Ovary (tissue), 9 donors: ENCODE data around the gene MCF2L. TPM values are rescaled to one million over a fixed set of nuclear protein-coding genes. Genes with fewer than 3 reads are reported as not detected.

ENCODE experiments used
- DNase-seq, 5 donors: peaks; one replicate each; pipeline ENCODE4 v3.0.0-alpha.2; 2019 to 2020
- H3K27ac ChIP-seq, 2 donors: fragments of 200-600 bp; one replicate each; pipeline versions ENCODE4 v1.5.1 to v1.8.0; 2019 to 2022
- H3K27me3 ChIP-seq: fragments of 200-600 bp; one replicate; pipeline ENCODE4 v1.8.0; 2022
- H3K36me3 ChIP-seq: fragments of 200-600 bp; sonication (generic); one replicate; pipeline ENCODE4 v1.5.1; 2019
- H3K4me1 ChIP-seq: one replicate; pipeline ENCODE4 v1.8.1; 2013; ENCODE audit warnings: mild to moderate bottlenecking, moderate library complexity; ENCODE audit not compliant: insufficient read depth
- H3K4me3 ChIP-seq: fragments of 200-600 bp; sonication (generic); one replicate; pipeline ENCODE4 v1.5.1; 2017
- H3K9me3 ChIP-seq, 2 donors: fragments of 200-600 bp in 1 of 2; sonication (generic) in 1 of 2; one replicate each; pipeline versions ENCODE4 v1.5.1 to v1.8.1; 2013 to 2019; ENCODE audit warnings: mild to moderate bottlenecking in 1 of 2, moderate library complexity in 1 of 2
- EP300 ChIP-seq: sonication (generic); formaldehyde crosslinking; IDR thresholded peaks from one replicate; pipeline ENCODE4 v1.6.1; 2017; ENCODE audit warnings: antibody characterized with exemption
- POLR2A ChIP-seq: fragments of 450-650 bp; IDR thresholded peaks from one replicate; pipeline ENCODE4 v1.6.1; 2017; ENCODE audit warnings: antibody characterized with exemption, mild to moderate bottlenecking, moderate library complexity
- WGBS, 3 donors: extraction: QIAGEN DNeasy Blood & Tissue Kit in 1 of 3; methylation state at CpG; one replicate each; pipeline versions ENCODE4 v1.1.5 to v1.1.7; 2013 to 2017; 5-methylcytosine and 5-hydroxymethylcytosine counted together
- intact Hi-C, 4 donors: fragments of 100-400 bp; cut with DNase I; formaldehyde crosslinking; loops; one replicate each; pipeline versions ENCODE4 v1.11.0 to v1.15.1; 2022 to 2023
- polyA plus RNA-seq, 2 donors: library from polyadenylated mRNA; stranded (reverse); fragments of 200-250 nt in 1 of 2; fragments of 350-450 nt in 1 of 2; fragmentation: Illumina TruSeq in 1 of 2; extraction: RNeasy Lipid Tissue Mini Kit (QIAGEN cat#74804) in 1 of 2; gene quantifications; one replicate each; pipeline ENCODE4 v1.2.3, GENCODE V29; 2013 to 2014
- total RNA-seq, 7 donors: library from RNA; depleted of rRNA in 2 of 7; stranded (reverse); fragments of >200 nt in 2 of 7; fragmentation: NEBNext Ultra II Directional in 3 of 7; extraction: Animal tissue kit (Norgen Biotek cat#: 25700) in 3 of 7; gene quantifications; one replicate each; pipeline versions ENCODE4 v1.1.0 to v1.2.4, GENCODE V29; 2016 to 2023
- TF ChIP-seq, protein P1 (sequence below), 3 donors: fragments of 450-650 bp in 2 of 3; fragments of 200-600 bp in 1 of 3; IDR thresholded peaks; one replicate each; pipeline versions ENCODE4 v1.5.1 to v1.8.0; 2016 to 2022; ENCODE audit warnings: antibody characterized with exemption in 3 of 3, mild to moderate bottlenecking in 1 of 3
- donor health status: DM: no; HTN: no; CAD: no; lungs with moderate emphysema.
- donor health status: DM: no; HTN: no; CAD: no.
- donor health status: Bipolar disorder and iron deficiency.
- donor health status: DM: yes; HTN: yes; CAD: no.
- donor health status: DM: no; HTN: no; CAD: no.
- donor health status: DM: yes; HTN: yes; CAD: no.

MCF2L gene
- total and polyA plus RNA-seq, 9 donors = 5.6 to 22.2 (median 8.7) TPM

DNA sequence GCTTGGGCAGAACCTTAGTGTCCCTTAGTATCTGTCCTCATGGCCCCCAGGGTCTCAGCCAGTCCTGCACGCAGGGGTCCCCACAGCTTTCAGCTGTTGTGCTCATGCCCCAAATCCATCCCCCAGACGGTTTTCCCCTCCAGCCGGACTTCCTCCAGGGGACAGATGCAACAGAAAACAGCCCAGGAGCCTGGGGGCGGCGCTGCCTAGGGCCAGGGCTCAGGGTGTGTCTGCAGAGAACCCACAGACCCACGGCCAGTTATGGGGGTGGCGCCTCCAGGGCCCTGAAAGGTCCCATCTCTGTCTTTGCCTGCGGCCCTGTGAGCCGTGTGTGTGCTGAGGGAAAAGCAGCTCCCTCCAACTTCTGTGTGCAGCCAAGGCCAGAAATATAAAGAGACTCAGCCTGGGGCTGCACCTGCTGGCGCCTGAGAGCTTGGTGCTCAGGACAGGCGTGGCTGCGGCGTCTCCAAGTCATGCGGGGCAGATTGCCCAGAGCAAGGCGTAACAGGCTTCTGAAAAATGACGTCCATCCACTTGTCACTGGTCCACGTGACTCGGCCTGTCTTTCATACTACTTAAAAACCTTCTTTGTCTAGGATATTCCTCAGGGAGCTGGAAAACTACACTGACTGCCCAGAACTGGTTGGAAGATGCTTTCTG lies 114.5 kb downstream of the MCF2L start:
- Histone ChIP-seq H3K27ac (no peak overlapping the region), H3K9me3 (no peaks in the 10 kb centered on the region), H3K27me3 (no peaks in the 10 kb centered on the region), H3K4me3 (no peak overlapping the region), H3K4me1 (no peaks in the 10 kb centered on the region), H3K36me3 (no peaks in the 10 kb centered on the region)
- TF ChIP-seq EP300 = no peak
- TF ChIP-seq POLR2A = no peak
- TF ChIP-seq, protein P1, sequence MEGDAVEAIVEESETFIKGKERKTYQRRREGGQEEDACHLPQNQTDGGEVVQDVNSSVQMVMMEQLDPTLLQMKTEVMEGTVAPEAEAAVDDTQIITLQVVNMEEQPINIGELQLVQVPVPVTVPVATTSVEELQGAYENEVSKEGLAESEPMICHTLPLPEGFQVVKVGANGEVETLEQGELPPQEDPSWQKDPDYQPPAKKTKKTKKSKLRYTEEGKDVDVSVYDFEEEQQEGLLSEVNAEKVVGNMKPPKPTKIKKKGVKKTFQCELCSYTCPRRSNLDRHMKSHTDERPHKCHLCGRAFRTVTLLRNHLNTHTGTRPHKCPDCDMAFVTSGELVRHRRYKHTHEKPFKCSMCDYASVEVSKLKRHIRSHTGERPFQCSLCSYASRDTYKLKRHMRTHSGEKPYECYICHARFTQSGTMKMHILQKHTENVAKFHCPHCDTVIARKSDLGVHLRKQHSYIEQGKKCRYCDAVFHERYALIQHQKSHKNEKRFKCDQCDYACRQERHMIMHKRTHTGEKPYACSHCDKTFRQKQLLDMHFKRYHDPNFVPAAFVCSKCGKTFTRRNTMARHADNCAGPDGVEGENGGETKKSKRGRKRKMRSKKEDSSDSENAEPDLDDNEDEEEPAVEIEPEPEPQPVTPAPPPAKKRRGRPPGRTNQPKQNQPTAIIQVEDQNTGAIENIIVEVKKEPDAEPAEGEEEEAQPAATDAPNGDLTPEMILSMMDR (IDR thresholded peaks at IDR 0.05) = no peak
- intact Hi-C loops = no loop called here
- DNase-seq = no peak
- 62 to 75% (median 63%) methylated on average over 18 of the region's 18 CpGs for WGBS, 3 donors

DNA sequence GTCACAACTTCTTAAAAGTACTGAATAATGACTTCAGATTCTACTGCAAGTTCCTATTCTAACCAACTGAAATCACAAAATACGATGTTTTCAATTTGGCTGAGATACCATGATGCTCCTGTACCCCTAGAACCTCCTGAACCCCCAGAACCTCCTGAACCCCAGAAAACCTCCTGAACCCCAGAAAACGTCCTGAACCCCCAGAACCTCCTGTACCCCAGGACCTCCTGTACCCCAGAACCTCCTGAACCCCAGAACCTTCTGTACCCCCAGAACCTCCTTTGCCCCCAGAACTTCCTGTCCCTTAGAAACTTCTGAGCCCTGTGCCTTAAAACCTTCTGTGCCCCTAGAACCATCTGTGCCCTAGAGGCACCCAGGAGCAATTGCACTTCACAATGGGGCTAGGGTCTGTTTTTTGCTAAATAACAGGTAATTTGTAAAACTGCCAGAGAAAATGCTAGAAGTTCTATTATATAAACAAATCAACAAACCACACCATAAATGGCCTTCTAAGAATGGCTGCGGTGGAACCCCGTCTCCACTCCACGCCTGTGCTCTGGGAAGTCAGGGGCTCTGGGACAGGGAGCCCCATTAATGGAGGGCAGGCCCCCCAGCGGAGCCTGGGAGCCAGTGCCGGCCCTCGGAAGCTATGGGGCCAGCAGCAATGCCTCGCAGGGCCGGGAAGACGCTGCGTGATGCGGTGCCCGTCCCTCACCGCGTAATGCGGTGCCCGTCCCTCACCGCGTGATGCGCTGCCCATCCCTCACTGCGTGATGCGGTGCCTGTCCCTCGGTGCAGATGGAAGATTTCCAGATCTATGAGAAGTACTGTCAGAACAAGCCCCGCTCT lies 115.3 kb downstream of the MCF2L start:
- no peaks in the 10 kb centered on the region for H3K27me3 ChIP-seq
- H3K4me3 ChIP-seq = no peak overlapping the region
- H3K9me3 ChIP-seq = no peaks in the 10 kb centered on the region
- no peaks in the 10 kb centered on the region for H3K4me1 ChIP-seq
- intact Hi-C loops = no loop called here
- H3K27ac ChIP-seq = no peak overlapping the region
- no peak for DNase-seq
- 88 to 92% (median 89%) methylated on average over 25 of the region's 25 CpGs for WGBS, 3 donors
- TF ChIP-seq POLR2A (no peak), EP300 (no peak)
- TF ChIP-seq, protein P1 (IDR thresholded peaks at IDR 0.05) = no peak
- H3K36me3 ChIP-seq = no peaks in the 10 kb centered on the region

DNA sequence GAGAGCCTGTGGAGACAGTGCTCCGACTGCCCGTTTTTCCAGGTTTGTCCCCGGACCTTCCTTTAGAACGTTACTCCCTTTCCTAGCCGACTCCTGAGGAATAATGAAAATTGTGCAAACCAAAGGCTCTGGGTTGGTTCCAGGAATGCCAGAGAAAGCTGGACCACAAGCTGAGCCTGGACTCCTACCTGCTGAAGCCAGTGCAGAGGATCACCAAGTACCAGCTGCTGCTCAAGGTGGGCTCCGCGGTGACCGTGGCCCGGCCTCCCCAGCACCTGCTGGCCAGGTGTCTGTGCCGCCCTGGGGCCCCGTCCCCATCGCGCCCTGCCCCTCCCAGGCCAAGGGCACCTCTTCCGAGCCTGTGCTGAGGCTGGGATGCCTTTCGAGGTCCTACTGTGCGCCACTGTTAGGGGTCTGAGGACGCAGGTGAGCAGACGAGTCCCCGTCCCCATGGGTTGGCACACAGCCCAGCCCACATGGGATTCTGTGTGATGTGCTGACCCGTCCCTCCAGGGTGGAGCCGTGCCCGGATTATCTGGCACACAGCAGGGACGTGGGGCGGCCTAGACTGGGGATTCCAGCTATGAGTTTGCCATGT lies 116.0 kb downstream of the MCF2L start:
- Histone ChIP-seq H3K4me3 (no peak overlapping the region), H3K27me3 (no peaks in the 10 kb centered on the region), H3K27ac (no peak overlapping the region), H3K9me3 (no peaks in the 10 kb centered on the region), H3K36me3 (no peaks in the 10 kb centered on the region), H3K4me1 (no peaks in the 10 kb centered on the region)
- DNase-seq = no peak
- no peak for TF ChIP-seq POLR2A
- no peak for TF ChIP-seq EP300
- TF ChIP-seq, protein P1 (IDR thresholded peaks at IDR 0.05) = no peak
- WGBS, 3 donors = 79 to 83% (median 82%) methylated on average over 24 of the region's 24 CpGs
- intact Hi-C loops = no loop called here

DNA sequence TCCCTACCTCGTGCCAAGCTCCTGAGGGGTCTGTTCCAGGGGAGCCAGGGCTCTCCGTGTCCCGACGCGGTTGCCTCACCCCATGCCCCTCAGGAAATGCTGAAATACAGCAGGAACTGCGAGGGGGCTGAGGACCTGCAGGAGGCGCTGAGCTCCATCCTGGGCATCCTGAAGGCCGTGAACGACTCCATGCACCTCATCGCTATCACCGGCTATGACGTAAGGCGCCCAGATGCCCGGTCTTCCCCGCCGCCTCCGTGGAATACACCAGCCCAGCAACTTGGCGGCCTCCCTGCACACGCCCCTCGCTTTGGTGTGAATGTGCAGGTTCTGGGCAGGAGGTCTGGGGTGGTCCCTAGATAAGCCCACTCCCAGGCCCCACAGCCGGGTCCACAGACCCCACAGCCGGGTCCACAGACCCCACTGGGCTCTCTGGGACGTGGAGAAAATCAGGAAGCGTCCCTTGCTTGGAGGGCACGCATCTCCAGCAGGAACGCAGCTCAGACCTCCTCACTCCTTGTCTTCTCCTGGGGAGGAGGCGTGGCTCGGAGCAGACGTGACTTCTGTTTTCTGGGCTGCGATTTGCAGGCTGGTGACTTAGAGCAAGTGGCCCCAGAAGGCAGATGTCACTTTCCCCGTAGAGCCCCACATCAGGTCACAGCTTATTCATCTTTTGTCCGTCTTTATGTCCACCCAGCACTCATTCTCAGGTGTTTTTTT lies 117.2 kb downstream of the MCF2L start:
- no peak for DNase-seq
- Histone ChIP-seq H3K36me3 (no peaks in the 10 kb centered on the region), H3K4me3 (no peak overlapping the region), H3K27ac (no peak overlapping the region), H3K9me3 (no peaks in the 10 kb centered on the region), H3K4me1 (no peaks in the 10 kb centered on the region), H3K27me3 (no peaks in the 10 kb centered on the region)
- intact Hi-C loops = no loop called here
- WGBS, 3 donors = 70 to 72% (median 71%) methylated on average over 32 of the region's 32 CpGs
- TF ChIP-seq, protein P1 (IDR thresholded peaks at IDR 0.05) = no peak
- TF ChIP-seq EP300 (no peak), POLR2A (no peak)
